AG10803 (cell line): ENCODE results near the gene PARD3B.
A peak's percentile ranks its signal among the peaks of the same experiment; 100 is the strongest.

Source experiments
- DNase-seq: peaks from one replicate; pipeline ENCODE4 v3.0.0; 2010; ENCODE audit warnings: low read depth
- H3K4me3 ChIP-seq: 2 replicates; pipeline ENCODE4 v1.5.1; 2011; ENCODE audit warnings: mild to moderate bottlenecking, low read length, control low read depth
- TF ChIP-seq, protein P1 (sequence below): conservative IDR thresholded peaks from 2 replicates; pipeline ENCODE4 v1.5.1; 2011; ENCODE audit warnings: mild to moderate bottlenecking, low read length, control low read depth, inconsistent platforms

Gene PARD3B

DNA sequence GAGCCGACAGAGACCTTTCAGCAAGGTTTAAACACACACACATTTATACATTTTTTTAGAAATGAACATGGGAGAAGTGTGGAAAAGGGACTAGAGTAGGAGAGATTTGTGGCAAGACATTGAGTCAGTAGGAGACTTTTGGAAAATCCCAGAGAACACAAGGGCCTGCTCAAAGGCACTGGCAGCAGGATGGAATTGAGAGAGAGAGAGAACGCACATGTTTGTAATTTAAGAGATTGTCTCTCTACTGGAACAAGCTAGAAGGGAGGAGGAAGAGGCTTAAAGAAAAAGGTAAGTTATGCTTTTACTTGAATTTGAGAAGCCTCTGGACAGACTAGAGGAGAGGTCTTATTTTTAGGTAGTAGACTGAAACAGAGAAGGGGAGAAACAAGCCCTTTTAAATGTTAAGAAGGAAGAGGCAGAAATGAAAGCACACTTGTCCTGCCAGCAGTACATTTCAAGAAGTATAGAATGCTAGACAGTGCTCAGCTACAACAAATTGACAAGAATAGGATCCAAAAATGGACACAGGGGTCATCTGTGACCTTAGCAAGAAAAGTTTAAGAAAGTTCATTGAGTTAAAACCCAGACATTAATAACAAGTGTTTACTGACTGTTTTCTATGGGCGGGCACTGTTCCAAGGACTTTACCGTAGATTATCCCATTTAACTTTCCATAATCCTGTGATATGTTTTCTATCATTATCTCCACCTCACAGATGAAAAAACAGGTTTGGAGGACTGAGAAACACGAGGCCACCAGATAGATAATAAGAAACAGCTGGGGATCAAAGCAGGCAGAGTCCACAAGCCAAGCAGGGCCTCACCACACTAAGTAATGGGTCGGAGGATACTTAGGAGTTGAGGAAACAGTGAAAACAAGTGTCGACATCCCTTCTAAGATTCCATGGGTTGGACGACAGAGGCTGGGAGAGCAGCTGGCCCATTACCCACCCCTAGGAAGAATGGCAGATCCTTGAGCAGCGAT is 830.5 kb downstream of the PARD3B start:
- no peak overlapping the region for H3K4me3 ChIP-seq
- peak; percentile 54 for DNase-seq
- TF ChIP-seq, protein P1, sequence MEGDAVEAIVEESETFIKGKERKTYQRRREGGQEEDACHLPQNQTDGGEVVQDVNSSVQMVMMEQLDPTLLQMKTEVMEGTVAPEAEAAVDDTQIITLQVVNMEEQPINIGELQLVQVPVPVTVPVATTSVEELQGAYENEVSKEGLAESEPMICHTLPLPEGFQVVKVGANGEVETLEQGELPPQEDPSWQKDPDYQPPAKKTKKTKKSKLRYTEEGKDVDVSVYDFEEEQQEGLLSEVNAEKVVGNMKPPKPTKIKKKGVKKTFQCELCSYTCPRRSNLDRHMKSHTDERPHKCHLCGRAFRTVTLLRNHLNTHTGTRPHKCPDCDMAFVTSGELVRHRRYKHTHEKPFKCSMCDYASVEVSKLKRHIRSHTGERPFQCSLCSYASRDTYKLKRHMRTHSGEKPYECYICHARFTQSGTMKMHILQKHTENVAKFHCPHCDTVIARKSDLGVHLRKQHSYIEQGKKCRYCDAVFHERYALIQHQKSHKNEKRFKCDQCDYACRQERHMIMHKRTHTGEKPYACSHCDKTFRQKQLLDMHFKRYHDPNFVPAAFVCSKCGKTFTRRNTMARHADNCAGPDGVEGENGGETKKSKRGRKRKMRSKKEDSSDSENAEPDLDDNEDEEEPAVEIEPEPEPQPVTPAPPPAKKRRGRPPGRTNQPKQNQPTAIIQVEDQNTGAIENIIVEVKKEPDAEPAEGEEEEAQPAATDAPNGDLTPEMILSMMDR: no peak

DNA sequence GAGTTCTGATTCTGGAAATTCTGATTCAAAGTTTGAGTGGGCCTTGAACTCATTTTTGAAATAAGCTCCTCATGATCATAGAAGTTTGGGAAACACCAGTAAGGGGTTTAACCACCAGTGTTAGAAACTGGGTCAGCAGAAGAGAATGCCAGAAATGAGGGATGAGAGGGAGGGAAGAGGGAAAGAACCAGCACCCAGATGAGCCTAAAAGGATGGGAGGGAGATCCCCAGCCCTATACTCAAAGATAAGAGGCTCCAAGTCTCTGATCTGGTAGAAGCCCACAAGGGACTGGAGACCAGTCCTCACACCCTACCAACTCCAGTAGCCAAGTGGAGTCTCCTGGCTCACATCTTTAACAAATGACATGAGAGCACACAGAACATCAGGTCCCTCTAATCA is 832.0 kb downstream of the PARD3B start:
- no peak overlapping the region for H3K4me3 ChIP-seq
- DNase-seq: no peak
- TF ChIP-seq, protein P1: no peak

DNA sequence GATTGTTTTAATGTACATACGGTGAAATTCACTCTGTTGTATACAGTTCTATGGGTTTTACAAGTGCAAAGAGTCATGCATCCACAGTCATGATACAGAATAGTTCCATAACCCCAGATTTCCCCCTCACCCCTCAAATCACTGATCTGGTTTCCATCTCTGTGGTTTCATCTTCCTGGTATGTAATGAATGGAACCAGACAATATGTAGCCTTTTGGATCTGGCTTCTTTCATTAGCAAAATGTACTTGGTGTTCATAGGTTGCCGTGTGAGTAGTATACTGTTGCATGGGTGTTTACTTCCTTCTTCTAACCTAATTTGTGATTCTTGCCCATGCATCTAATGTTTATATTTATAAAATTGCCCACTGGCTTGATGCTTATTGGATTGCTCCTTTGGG is 838.3 kb downstream of the PARD3B start:
- no peak for DNase-seq
- TF ChIP-seq, protein P1: no peak
- no peak overlapping the region for H3K4me3 ChIP-seq

DNA sequence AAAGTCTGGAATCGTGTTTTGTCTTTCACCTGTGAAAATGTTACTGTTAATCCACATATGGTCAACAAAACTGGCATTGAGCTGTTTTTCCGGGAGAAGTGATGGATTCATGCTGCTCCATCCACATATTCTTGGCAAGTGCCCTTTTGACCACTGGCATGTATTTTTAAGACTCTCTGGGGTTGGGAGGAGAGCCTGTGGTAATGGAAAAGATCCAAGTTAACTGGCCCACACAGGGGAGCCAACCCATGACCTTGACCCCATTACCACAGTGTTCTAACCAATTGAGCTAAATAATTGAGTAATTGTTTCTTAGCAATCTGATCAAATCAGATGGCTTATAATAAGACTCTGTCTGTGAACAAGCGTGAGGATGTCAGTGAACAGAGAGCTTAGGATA is 840.8 kb downstream of the PARD3B start:
- H3K4me3 ChIP-seq: no peak overlapping the region
- DNase-seq: peak; percentile 87
- TF ChIP-seq, protein P1: no peak

DNA sequence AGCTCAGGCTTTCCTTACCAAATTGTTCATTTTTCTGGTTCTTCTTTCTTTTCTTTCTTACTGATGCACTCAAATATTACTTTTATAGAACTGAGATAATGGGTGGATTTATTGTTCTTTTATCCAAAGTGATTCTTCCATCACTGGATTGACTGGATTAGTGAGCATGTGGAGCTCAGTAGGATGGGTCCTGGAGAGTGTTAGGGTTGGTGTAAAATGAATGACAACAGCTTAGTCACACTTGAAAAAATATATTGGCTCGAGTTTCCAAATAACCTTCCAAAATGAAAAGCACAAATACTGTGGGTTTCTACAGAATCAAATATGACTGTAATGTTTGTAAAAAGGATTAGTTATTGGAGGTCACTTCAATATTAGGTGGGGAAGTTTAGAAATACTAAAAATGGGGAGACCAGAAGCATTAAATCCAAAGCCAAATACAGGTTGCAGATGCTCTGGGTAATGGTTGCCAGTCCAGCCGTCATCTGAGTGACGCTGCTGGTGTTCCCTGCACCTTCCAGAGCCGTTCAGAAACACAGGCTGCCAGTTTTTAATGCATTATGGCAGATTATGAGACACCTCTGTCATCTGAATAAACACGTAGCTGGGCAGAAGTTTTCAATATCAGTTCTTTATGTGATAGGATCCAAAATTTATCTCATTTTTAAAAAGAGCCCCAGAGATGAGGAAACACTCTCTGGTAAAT is 842.2 kb downstream of the PARD3B start:
- no peak for DNase-seq
- TF ChIP-seq, protein P1: no peak
- H3K4me3 ChIP-seq: no peak overlapping the region

DNA sequence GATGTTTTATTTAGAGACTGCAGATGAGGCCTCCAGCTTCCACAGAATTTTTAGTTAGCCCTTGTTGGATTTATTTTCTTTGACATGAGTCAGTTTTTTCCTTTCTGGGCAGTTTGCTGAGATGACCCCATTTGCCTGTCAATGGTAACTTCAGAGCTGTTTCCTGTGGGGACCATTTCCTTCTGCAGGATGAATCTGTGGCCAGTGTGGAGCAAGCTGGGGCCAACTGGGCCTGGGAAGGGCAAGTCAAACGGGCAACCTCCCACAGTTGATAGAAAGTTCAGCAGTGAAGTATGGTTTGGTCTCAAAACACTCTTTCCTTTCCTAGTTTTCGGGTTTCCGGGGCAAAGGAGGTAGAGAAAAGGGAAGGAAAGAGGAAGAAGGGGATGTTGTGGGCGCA is 845.6 kb downstream of the PARD3B start:
- TF ChIP-seq, protein P1: no peak
- no peak for DNase-seq
- no peak overlapping the region for H3K4me3 ChIP-seq

DNA sequence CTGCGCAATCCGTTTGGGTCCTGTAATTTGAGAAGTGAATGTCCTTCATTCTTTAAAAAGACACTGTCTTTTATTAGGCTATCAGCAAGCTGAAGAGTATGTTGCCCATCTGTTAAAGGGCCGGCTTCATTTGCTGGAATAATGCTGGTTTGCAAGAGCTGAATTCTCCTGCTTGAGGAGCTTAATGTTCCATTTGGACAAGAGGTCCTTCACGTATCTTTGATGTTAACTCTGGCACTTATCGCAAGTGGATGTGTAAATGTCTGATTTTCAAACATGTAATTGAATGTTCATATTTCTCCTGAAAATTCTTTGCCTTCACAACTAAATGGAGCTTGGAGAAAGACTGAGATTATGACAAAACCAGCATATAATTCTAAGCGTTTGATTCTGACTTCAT is 856.2 kb downstream of the PARD3B start:
- TF ChIP-seq, protein P1: no peak
- DNase-seq: no peak
- no peak overlapping the region for H3K4me3 ChIP-seq
